GM19395 (cell line): ENCODE results near the gene PCSK5.
"Not testable (repeated sequence)": the region's sequence is repeated elsewhere in the genome, so short reads cannot be mapped to it uniquely, and the experiment has no call there.

ENCODE experiments used
- ATAC-seq: cut with Tn5 transposase; IDR thresholded peaks from one replicate; pipeline ENCODE4 v1.9.1; 2021; ENCODE audit warnings: mild to moderate bottlenecking, moderate library complexity; ENCODE audit not compliant: unreplicated experiment

The PCSK5 gene

DNA sequence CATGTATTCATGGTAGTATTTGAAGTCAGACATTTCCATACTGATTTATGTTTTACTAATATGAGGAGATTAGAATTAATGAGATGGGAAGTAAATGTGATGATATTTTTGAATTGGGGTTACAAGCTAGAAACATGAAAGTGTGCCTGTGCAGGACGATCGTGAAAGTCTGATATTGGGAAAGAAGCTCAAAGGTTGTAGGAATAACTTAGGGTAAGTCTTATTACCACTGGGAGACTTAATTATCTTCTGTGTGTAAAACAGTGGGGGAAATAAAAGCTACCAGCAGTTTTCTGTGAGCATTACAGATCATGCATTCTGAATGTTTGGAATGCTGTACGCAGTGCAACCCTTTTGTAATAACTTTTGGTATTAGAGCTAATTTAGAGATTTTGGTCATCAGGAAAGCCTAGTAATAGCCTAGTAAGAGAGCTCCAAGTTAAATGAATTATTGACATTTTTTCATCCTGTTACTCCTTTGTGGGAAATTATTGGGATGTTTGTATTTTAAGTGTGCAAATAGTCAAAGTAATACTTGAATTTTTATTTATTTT lies 153.9 kb downstream of the PCSK5 start:
- no peak for ATAC-seq

DNA sequence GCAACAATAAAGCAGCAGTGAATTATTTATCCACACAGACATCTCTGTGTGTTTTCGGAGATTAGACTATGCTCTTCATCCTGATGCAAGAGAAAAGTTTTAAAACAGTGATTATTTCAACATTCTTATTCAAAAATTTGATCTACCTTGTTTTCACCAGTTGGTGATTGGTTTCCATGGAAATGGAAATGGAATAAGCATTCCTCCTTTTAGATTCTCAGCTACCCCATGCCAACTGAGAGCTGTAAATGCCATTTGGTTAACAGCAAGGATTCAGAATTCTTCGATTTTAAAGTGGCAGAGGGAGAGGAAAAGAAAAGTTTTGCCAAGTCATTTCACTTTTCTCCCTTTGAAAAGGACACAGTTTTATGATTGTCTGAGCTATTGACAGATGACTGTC lies 154.7 kb downstream of the PCSK5 start:
- ATAC-seq: no peak

DNA sequence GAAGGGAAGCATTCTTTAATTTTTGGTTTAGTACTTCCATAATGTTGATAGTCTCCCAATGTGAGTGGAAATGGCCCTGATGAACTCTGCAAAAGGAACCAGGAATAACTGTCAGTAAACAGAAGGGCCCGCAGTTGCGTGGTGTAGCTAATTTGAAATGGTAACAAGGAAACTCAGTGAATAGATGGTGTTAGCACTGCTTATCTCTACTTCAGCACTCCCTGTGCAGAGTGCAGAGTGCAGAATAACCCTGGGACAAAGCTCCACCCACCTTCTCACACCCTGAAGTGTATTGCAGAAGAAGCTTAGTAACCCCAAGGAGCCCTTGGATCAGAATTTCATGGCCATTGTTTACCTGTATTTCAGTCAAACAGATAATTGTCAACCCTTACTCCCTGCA lies 158.9 kb downstream of the PCSK5 start:
- no peak for ATAC-seq

DNA sequence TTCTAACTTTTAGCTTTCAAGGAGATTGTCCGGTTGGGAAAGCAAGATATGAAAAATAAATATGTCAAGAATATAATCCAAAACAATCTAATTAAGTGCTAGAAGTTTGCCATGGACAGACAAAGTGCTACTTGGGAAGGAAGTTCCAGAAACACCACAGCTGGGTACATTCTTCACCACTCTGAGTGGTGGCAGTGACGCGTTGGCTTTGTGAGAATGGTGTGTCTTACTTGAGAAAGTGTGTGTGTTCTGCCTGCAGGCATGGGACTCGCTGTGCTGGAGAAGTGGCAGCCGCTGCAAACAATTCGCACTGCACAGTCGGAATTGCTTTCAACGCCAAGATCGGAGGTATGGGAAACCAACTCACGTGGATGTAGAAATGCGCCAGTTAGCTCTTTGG lies 177.2 kb downstream of the PCSK5 start:
- no peak for ATAC-seq

DNA sequence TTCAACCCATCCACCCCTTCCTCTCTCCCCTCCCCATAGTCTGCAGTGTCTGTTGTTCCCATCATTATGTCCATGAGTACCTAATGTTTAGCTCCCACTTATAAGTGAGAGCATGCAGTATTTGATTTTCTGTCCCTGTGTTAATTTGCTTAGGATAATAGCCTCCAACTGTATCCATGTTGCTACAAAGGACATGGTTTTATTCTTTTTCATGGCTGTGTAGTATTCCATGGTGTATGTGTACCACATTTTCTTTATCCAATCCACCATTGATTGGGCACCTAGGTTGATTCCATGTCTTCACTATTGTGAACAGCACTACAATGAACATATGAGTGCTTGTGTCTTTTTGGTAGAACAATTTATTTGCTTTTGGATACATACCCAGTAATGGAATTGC lies 187.1 kb downstream of the PCSK5 start:
- no peak for ATAC-seq

DNA sequence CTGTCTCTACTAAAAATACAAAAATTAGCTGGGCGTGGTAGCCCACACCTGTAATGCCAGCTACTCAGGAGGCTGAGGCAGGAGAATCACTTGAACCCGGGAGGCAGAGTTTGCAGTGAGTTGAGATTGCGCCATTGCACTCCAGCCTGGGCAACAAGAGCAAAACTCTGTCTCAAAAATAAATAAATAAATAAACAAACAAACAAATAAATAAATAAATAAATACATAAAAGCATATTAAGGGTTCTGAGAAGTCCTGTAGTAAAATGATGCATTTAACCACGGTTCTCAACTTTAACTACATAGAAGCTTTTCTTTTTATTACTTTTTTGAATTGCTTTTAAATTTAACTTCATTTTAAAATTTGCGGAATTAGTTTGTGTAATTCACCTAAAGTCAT lies 190.8 kb downstream of the PCSK5 start:
- ATAC-seq: not testable (repeated sequence)

DNA sequence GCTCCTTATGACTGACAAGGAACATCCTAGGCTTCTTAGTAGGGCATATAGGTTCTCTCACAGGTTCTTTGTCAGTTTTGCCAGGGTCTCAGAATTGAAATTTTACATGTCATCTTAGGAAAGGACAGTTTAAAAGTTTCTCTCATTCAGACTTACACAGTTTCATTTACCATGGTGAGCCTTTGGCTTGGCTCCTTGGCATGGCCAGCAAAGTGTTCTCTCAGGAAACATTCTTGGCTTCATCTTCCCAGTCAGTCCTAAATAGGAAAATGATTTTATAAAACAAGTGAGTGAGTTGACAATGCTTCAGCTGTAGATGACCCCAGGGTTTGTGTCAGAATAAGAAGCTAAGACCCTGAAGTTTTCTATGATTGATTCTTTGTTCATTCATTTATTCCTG lies 191.6 kb downstream of the PCSK5 start:
- ATAC-seq: no peak

DNA sequence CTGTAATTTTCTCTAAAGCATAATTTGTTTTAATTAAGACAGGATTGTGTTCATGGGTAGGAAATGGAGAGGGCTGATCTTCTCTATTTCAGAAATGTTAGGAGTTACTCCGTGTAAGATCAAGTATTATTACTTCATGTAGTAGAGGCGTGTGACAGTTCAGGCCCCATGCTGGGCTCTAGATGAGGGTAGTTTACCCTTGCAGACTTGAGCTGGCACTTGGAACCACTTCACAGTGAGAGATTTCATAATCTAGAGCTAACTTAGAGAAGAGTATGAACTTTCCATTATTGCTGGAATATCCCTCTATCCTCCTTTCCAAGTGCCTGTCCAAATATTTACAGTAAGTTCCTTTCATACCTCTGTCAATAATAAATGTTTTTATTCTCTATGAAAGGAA lies 195.1 kb downstream of the PCSK5 start:
- no peak for ATAC-seq

DNA sequence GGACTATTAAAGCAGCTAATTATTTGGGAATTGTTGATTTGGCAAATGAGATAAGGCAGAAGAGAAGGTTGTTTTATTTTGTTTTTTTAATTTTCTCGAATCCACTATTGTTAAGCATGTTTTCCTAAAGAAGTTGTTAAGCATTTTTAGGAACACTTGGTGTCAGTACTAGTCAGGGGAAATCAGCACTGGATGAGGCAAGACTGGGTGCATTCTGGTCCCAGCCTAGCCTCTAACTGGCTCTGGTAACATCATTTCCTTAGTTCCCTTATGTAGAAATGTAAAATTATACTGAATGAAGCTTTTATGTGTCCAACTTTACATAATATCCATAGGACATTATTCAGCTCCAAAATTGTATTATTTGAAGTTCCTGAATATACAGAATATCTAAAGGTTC lies 196.1 kb downstream of the PCSK5 start:
- ATAC-seq: no peak

DNA sequence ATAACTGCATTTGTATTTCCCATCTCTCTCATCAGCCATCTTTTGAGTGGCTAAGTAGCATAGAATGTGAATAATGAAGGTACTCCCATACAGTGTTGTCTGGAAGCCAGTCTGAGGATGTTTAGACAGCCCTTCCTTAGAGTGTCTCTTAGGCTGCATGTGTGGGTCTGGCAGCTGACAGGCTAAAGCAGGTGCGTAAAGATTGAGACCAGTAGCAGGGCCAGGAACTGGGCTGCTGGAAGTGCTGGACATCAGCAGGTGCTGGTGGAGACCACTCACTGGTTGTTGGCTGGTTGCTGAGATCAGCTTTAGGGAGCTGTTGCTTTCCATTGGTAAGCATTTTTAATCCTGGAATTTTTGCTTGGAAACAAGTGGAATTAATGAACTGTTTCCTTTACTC lies 197.5 kb downstream of the PCSK5 start:
- ATAC-seq: no peak

DNA sequence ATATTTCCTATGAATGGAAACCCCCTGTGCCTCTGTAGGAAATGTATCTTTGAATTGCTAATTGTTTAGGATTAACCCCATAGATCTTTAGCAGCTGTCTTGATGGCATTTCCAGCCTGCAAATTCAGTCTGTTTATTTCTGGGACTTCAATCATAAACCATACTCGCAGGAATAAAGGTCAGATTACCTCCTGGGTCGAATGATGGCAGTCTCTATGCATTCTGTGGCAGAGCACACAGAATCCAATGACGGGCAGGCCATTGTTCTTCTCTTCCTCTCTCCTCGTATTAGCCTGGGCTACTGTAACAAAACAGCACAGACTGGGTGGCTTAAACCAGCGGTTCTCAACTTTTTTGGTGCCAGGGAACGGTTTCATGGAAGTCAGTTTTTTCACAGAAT lies 199.9 kb downstream of the PCSK5 start:
- ATAC-seq: no peak

DNA sequence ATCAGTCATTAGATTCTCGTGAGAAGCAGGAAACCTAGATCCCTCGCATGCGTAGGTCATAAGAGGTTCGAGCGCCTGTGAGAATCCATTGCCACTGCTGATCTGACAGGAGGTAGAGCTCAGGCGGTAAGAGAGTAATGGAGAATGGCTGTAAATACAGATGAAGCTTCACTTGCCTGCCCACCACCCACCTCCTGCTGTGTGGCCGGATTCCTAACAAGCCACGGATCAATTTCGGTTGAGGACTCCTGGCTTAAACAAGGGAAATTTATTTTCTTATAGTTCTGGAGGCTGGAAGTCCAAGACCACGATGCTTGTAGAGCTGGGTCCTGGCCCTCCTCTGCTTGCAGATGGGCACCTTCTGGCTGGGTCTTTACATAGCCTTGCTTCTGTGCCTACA lies 200.4 kb downstream of the PCSK5 start:
- no peak for ATAC-seq

DNA sequence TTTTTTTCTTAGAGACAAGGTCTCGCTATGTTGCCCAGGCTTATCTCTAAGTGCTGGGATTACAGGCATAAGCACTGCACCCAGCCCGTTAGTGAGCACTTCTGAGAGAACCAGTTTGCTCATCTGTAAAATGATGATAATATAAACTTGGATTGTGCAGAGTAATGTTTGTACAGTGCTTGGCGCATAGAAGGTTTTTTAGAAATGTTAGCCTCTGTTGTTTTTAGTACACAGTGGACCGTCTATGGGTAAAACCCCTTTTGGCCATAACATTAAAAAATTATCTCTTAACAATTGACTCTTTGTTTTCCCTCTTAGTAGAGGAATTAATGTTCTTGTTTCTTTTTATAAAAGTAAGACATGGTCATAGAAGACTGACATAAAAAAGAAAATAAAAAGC lies 202.1 kb downstream of the PCSK5 start:
- ATAC-seq: no peak

DNA sequence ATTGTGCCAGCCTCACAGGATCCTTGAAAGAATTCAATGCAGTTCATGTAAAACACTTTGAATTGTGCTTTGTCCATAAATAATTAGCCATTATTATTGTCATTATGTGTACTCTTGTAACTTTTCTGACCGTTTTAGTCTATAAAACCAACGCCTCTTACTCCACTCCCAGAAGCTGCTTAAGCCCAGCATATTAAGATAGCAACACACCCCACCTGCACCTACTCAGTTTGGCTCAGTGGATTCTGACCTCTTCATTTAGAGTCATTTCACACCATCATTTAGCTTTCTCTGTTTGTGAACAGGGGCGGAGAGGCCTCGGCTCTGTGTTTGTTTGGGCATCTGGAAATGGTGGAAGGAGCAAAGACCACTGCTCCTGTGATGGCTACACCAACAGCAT lies 205.1 kb downstream of the PCSK5 start:
- ATAC-seq: no peak

DNA sequence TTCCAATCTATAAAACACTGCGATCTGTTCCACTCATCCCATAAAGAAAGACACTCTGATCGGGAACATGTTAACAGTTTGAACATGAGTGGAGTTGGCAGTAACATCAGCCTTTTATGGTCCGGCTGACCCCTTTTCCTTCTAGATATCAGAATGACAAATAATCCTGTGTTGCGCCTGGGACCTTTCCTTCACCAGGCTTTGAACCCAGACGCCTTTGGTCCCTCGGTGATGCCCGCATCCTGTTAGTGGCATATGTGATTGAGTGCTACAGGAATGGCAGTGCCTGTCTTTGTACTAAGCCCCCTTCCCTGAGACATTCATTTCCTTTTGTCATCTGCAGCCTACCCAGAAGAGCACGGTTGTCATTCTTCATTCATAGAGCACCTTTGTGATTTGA lies 209.0 kb downstream of the PCSK5 start:
- no peak for ATAC-seq

DNA sequence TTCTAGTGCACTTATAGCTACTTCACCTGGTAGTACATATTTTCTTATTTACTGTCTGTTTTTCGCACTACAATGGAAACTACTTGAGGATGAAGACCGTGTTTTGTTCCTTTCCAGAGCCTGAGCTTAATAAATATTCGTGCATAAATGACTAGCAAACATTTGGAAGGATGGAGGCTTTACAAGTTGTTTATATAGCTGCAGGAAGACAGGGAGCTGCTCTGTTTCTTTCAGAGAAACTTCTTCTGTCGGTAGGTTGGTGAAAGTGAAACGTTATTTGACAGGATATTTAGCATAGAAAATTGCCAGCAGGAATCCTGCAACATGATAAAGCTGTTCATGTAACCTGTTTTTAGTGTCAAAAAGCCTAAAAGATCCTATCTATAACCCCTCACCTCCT lies 210.6 kb downstream of the PCSK5 start:
- no peak for ATAC-seq

DNA sequence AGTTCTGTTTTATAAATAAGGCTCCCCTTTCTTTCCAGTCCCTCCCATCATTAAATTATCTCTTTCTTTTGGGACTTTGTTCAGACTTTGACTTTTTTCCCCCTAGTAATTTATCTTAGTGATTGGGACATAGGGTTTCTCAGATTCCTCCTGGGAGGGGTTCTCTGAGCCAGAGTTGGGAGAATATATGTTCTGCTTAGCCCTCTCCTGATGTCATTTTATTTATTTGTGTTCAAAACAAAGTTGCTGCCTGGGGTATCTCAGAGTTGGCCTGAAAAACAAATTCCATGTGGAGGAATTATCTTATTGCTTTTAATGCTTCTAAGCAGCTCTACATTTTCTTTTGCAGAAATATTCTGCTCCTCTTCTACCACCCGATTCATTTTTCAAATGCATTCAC lies 211.0 kb downstream of the PCSK5 start:
- no peak for ATAC-seq

DNA sequence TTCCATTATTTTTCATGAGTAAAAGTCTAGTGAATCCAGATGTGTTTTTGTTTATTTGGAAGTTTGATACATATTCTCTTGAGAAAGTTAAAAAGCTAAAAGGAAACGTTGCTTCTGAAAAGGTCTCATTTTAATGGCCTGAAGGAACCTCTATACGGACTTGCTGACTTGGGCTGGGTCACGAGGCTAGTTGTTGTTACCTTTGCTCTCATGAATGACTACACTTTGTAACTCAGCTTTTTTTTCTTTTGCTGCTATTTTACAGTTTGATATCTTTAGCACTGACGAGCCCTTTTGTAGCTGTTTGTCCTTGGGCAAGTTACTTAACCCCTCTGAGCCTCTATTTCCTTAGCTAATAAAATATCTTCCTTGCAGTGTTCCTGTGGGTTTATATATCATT lies 211.5 kb downstream of the PCSK5 start:
- no peak for ATAC-seq

DNA sequence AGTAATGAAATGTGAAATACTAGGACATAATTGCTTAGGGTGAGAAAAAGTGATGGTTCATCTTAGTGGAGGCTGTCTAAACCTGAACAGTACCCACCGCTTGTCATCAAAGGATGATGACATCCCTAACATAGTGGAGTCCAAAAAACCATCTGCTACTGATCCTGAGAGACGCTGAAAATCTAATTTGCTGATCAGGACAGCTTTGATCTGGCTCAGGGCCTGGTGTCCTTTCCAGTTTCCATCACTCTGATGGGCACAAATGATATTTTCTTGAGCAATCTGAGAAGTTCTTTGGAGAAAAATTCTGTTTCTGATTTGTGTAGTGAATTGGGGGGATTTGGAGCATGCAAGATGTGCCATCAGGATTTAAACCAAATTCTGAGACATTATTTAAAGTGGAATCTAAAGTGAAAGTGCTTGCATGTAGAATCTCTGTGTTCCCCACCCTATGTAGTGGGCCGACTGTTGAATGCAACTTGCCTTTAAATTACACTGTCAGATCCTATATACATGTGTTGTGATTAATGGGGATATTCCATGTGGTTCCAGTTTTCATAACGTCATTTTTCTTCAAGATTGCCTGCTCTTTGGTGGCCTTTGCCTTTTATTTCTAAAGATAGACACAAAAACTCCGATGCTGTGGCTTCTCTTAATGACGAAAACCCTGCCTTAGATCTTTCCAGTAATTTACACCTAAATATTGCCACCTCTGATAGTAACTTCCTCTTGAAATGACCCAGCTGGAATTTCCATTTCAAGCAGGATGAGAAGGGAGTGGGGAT lies 213.2 kb downstream of the PCSK5 start:
- ATAC-seq: no peak

DNA sequence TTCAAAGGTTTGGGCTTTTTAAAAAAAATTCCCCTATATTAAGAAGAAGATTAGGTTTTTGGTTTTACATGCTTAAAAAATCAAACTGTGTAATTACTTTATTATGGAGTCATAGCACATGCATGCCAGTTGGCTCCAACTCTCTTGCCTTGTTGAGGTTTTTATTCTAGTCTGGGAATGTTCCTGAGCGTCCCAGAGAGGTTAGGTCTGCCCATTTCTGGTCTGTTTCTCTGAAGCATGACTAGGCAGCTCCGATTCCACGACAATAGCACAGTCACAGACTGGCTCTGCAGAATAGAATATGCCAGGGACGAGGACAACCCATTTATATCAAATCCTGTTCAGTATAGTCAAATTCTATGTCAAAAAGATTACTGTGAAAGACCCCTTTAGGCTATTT lies 217.0 kb downstream of the PCSK5 start:
- no peak for ATAC-seq

DNA sequence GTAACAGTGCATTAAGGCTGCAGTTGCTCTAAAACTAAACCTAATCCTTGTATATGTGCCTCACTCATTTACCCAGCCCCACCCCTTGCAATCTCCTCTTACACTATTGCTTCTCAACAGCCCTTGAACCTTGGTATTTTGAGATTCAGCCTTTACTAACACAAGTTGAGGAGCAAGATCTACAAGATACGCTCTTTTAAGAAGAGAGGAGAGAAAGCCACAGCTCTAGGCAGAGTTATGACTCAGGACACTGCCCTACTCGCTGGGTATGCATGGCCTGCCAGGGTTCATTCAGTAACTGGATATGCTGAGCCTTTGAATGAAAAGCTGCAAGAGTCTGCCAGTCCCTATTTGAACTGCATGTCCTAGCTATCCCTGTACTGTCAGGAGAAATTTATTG lies 219.5 kb downstream of the PCSK5 start:
- no peak for ATAC-seq

DNA sequence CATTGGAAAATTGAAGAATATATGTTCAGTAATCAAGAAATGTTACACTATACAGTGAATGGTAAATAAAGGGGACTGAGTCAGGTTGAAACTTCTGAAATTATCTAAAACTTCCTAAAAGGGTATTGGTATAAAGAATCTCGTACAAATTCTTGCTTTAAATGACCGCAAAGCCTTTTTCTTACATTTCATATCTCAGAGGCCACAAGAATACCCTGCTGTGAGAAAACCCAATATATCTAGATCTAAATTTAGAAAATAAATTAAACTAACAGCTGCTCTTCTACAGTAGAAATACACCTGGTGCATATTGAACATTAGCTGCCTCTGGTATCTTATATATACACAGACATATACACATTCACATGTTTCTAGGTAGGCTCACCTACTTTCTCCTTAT lies 221.7 kb downstream of the PCSK5 start:
- no peak for ATAC-seq

DNA sequence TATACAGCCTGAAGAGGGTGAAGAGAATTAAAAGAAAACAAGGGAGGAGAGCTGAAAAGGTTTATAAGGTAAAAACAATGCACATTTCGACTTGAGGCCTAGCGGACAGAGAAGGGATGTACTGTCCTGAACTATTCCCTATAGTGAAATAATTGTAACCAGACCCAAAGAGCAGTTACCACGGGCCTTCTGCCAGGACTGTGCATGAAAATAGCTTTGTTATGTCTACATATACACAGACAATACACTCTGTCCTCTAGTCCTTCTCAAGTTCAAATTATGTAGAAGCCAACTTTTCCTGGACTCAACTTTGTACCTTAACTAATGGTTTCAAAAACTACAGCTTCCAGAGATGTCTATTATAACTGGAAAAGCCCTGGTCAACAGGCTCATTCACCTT lies 223.7 kb downstream of the PCSK5 start:
- ATAC-seq: no peak
